ENCODE data around the gene MYBPC1. TPM values are rescaled to one million over a fixed set of nuclear protein-coding genes. Genes with fewer than 3 reads are reported as not detected.

The MYBPC1 gene
- total and polyA plus RNA-seq, 2 of the 13 experiments (the other 11 are each of a cell fraction or from before 2014, with no cell fraction given) = 0.31 to 0.53 TPM

GRCh38 chr12:101696251-101697196, 101.8 kb downstream of the MYBPC1 start (continued):
- TF ChIP-seq THRA (CRISPR knock-in tag; IDR thresholded peaks at IDR 0.05; ENCODE audit: borderline replicate concordance) (peak; percentile 65; the same call in 1 of the 2 replicates), ZNF547 (CRISPR knock-in tag; IDR thresholded peaks at IDR 0.05) (no peak), ZIK1 (CRISPR knock-in tag; IDR thresholded peaks at IDR 0.05; ENCODE audit: borderline replicate concordance, low read depth) (no peak), ARID2 (CRISPR knock-in tag; IDR thresholded peaks at IDR 0.05; ENCODE audit: borderline replicate concordance) (no peak), ZNF552 (CRISPR knock-in tag; IDR thresholded peaks at IDR 0.05; ENCODE audit: borderline replicate concordance) (no peak), ZNF446 (CRISPR knock-in tag; IDR thresholded peaks at IDR 0.05) (no peak), PLSCR1 (CRISPR knock-in tag; IDR thresholded peaks at IDR 0.05; ENCODE audit: borderline replicate concordance) (no peak), YEATS2 (CRISPR knock-in tag; IDR thresholded peaks at IDR 0.05; ENCODE audit: borderline replicate concordance) (peak; percentile 48; the same call in 1 of the 2 replicates), ZNF225 (CRISPR knock-in tag; IDR thresholded peaks at IDR 0.05) (no peak), ZBTB20 (CRISPR knock-in tag; IDR thresholded peaks at IDR 0.05; ENCODE audit: borderline replicate concordance, low read depth) (0 out of 2 replicates have a peak, but pooled peaks have one; percentile 0), HNF1B (CRISPR knock-in tag; IDR thresholded peaks at IDR 0.05) (no peak), ZNF138 (CRISPR knock-in tag; IDR thresholded peaks at IDR 0.05; ENCODE audit: low read depth) (no peak), ZNF670 (CRISPR knock-in tag; IDR thresholded peaks at IDR 0.05; ENCODE audit: borderline replicate concordance) (no peak), ZBED4 (CRISPR knock-in tag; IDR thresholded peaks at IDR 0.05; ENCODE audit: borderline replicate concordance) (no peak), SMAD9 (CRISPR knock-in tag; IDR thresholded peaks at IDR 0.05) (no peak), NRL (CRISPR knock-in tag; IDR thresholded peaks at IDR 0.05; ENCODE audit: borderline replicate concordance) (no peak), MAF1 (CRISPR knock-in tag; IDR thresholded peaks at IDR 0.05; ENCODE audit: borderline replicate concordance) (no peak), NFKBIZ (CRISPR knock-in tag; IDR thresholded peaks at IDR 0.05) (0 out of 2 replicates have a peak, but pooled peaks have one; percentile 28), KAT2B (IDR thresholded peaks at IDR 0.05; ENCODE audit: borderline replicate concordance, low read depth, low read length) (no peak), KMT2A (CRISPR knock-in tag; IDR thresholded peaks at IDR 0.05) (peak; percentile 57; the same call in 1 of the 2 replicates), CHD2 (IDR thresholded peaks at IDR 0.05; ENCODE audit: low read depth, low read length) (no peak)
